H9 (cell line): ENCODE measurements around the gene MAST4. TPM values are rescaled to one million over a fixed set of nuclear protein-coding genes. Genes with fewer than 3 reads are reported as not detected.

Experiments used
- DNase-seq: peaks from one replicate; pipeline ENCODE4 v3.0.0-alpha.2; 2017
- H2AFZ ChIP-seq: one replicate; pipeline ENCODE4 v1.6.1; 2013; ENCODE audit warnings: mild to moderate bottlenecking, low read length, control low read depth, moderate library complexity
- H2AK5ac ChIP-seq: 2 replicates; pipeline ENCODE4 v1.6.1; 2013; ENCODE audit warnings: low read length, control low read depth, mixed read lengths; ENCODE audit not compliant: insufficient read length
- H2BK120ac ChIP-seq: one replicate; pipeline ENCODE4 v1.6.1; 2013; ENCODE audit warnings: low read depth, mild to moderate bottlenecking, low read length, control low read depth, inconsistent platforms; ENCODE audit not compliant: poor library complexity, severe bottlenecking
- H2BK12ac ChIP-seq: 2 replicates; pipeline ENCODE4 v1.6.1; 2013; ENCODE audit warnings: low read length, control low read depth, mixed read lengths, low read depth; ENCODE audit not compliant: insufficient read length
- H2BK15ac ChIP-seq: 2 replicates; pipeline ENCODE4 v1.6.1; 2013; ENCODE audit warnings: low read depth, low read length, control low read depth
- H2BK20ac ChIP-seq: one replicate; pipeline ENCODE4 v1.6.1; 2013; ENCODE audit warnings: low read depth, mild to moderate bottlenecking, low read length, control low read depth, inconsistent platforms; ENCODE audit not compliant: poor library complexity, severe bottlenecking
- H2BK5ac ChIP-seq: 2 replicates; pipeline ENCODE4 v1.6.1; 2013; ENCODE audit warnings: low read length, control low read depth, mixed read lengths; ENCODE audit not compliant: insufficient read length
- H3K14ac ChIP-seq: 2 replicates; pipeline ENCODE4 v1.6.1; 2013; ENCODE audit warnings: low read length, control low read depth; ENCODE audit not compliant: insufficient read depth
- H3K18ac ChIP-seq: 2 replicates; pipeline ENCODE4 v1.6.1; 2013; ENCODE audit warnings: low read depth, mild to moderate bottlenecking, mixed read lengths, low read length, control low read depth; ENCODE audit not compliant: insufficient read length
- H3K23ac ChIP-seq: 2 replicates; pipeline ENCODE4 v1.6.1; 2013; ENCODE audit warnings: low read length, control low read depth, mixed read lengths, low read depth; ENCODE audit not compliant: insufficient read length
- H3K23me2 ChIP-seq: 2 replicates; pipeline ENCODE4 v1.6.1; 2013; ENCODE audit warnings: low read depth, mild to moderate bottlenecking, mixed read lengths, low read length, control low read depth; ENCODE audit not compliant: insufficient read length, poor library complexity, severe bottlenecking
- H3K27ac ChIP-seq: 2 replicates; pipeline ENCODE4 v1.5.1; 2013; ENCODE audit warnings: low read length, control low read depth, mixed read lengths, low read depth; ENCODE audit not compliant: insufficient read length
- H3K27me3 ChIP-seq: 2 replicates; pipeline ENCODE4 v1.6.1; 2013; ENCODE audit warnings: low read length, control low read depth, inconsistent platforms; ENCODE audit not compliant: insufficient read depth
- H3K4ac ChIP-seq: 2 replicates; pipeline ENCODE4 v1.6.1; 2013; ENCODE audit warnings: low read depth, mild to moderate bottlenecking, control low read depth, inconsistent platforms, low read length, moderate library complexity
- H3K4me1 ChIP-seq: 2 replicates; pipeline ENCODE4 v1.6.1; 2013; ENCODE audit warnings: low read length, control low read depth, inconsistent platforms; ENCODE audit not compliant: insufficient read depth
- H3K4me2 ChIP-seq: 2 replicates; pipeline ENCODE4 v1.6.1; 2013; ENCODE audit warnings: low read length, control low read depth, mixed read lengths; ENCODE audit not compliant: insufficient read length, insufficient read depth
- H3K56ac ChIP-seq: 2 replicates; pipeline ENCODE4 v1.6.1; 2013; ENCODE audit warnings: low read depth, mild to moderate bottlenecking, mixed read lengths, low read length, control low read depth; ENCODE audit not compliant: insufficient read length
- H3K79me1 ChIP-seq: 2 replicates; pipeline ENCODE4 v1.6.1; 2013; ENCODE audit warnings: low read depth, mild to moderate bottlenecking, moderate library complexity, low read length, control low read depth, inconsistent platforms; ENCODE audit not compliant: insufficient read depth, poor library complexity, severe bottlenecking
- H3K79me2 ChIP-seq: 2 replicates; pipeline ENCODE4 v1.6.1; 2013; ENCODE audit warnings: low read length, control low read depth, inconsistent platforms; ENCODE audit not compliant: insufficient read depth
- H3K9ac ChIP-seq: 2 replicates; pipeline ENCODE4 v1.6.1; 2013; ENCODE audit warnings: low read length, control low read depth, mixed read lengths; ENCODE audit not compliant: insufficient read length; ENCODE audit errors: extremely low read depth
- H3K9me3 ChIP-seq: one replicate; pipeline ENCODE4 v1.6.1; 2013; ENCODE audit warnings: low read depth, low read length, inconsistent platforms; ENCODE audit not compliant: control insufficient read depth
- H3T11ph ChIP-seq: one replicate; pipeline ENCODE4 v1.6.1; 2013; ENCODE audit warnings: mild to moderate bottlenecking, low read length, control low read depth, inconsistent platforms
- H4K20me1 ChIP-seq: one replicate; pipeline ENCODE4 v1.6.1; 2013; ENCODE audit not compliant: control insufficient read depth, insufficient read length, insufficient read depth
- H4K5ac ChIP-seq: 2 replicates; pipeline ENCODE4 v1.6.1; 2013; ENCODE audit warnings: low read depth, mild to moderate bottlenecking, mixed read lengths, low read length, control low read depth; ENCODE audit not compliant: insufficient read length
- H4K8ac ChIP-seq: replicated peaks from 2 replicates; pipeline ENCODE4 v1.6.1; 2013; ENCODE audit warnings: low read length, control low read depth, mixed read lengths, low read depth; ENCODE audit not compliant: insufficient read length
- H4K91ac ChIP-seq: 2 replicates; pipeline ENCODE4 v1.6.1; 2013; ENCODE audit warnings: low read depth, mild to moderate bottlenecking, moderate library complexity, mixed read lengths, low read length, control low read depth; ENCODE audit not compliant: insufficient read length
- H3K27ac Mint-ChIP-seq, 3 experiments: 2 replicates in 2 of 3; 3 replicates in 1 of 3; pipeline ENCODE4 v1.8.0; 2020 to 2021; ENCODE audit warnings: mixed read lengths in 3 of 3, mild to moderate bottlenecking in 1 of 3, moderate library complexity in 1 of 3
- H3K27me3 Mint-ChIP-seq: 2 replicates; pipeline ENCODE4 v1.8.0; 2021; ENCODE audit warnings: low read depth, mild to moderate bottlenecking, moderate library complexity, mixed read lengths
- H3K36me3 Mint-ChIP-seq, 3 experiments: 2 replicates in 2 of 3; 3 replicates in 1 of 3; pipeline ENCODE4 v1.8.0; 2020 to 2021; ENCODE audit warnings: low read depth in 3 of 3, mixed read lengths in 3 of 3; ENCODE audit not compliant: insufficient read depth in 1 of 3
- H3K4me1 Mint-ChIP-seq, 2 experiments: 2 replicates each; pipeline ENCODE4 v1.8.0; 2020; ENCODE audit warnings: mixed read lengths in 2 of 2
- H3K4me3 Mint-ChIP-seq, 2 experiments: 2 replicates in 1 of 2; 3 replicates in 1 of 2; pipeline ENCODE4 v1.8.0; 2020 to 2021; ENCODE audit warnings: mild to moderate bottlenecking in 2 of 2, mixed read lengths in 2 of 2, moderate library complexity in 1 of 2
- H3K9me3 Mint-ChIP-seq, 2 experiments: 2 replicates in 1 of 2; 3 replicates in 1 of 2; pipeline ENCODE4 v1.8.0; 2020; ENCODE audit warnings: mild to moderate bottlenecking in 2 of 2, mixed read lengths in 2 of 2, moderate library complexity in 1 of 2
- WGBS: extraction: QIAGEN DNeasy Blood & Tissue Kit; methylation state at CpG from one replicate; pipeline ENCODE4 v1.1.7; 2013; ENCODE audit warnings: missing lambda C conversion rate, low lambda C conversion rate, mixed read lengths; ENCODE audit not compliant: insufficient read length; ENCODE audit errors: extremely low coverage; 5-methylcytosine and 5-hydroxymethylcytosine counted together
- total RNA-seq: library from RNA; stranded (reverse); gene quantifications from 2 replicates; pipeline ENCODE4 v1.2.1, GENCODE V29; 2021
- TF ChIP-seq, protein P1 (sequence below): fragments of 200-600 bp; sonication (generic); conservative IDR thresholded peaks from 3 replicates; pipeline ENCODE4 v1.8.0; 2021; ENCODE audit warnings: antibody characterized with exemption, mild to moderate bottlenecking

The MAST4 gene
- total RNA-seq, 1 experiment from 2014 or later = 3.7 TPM

DNA sequence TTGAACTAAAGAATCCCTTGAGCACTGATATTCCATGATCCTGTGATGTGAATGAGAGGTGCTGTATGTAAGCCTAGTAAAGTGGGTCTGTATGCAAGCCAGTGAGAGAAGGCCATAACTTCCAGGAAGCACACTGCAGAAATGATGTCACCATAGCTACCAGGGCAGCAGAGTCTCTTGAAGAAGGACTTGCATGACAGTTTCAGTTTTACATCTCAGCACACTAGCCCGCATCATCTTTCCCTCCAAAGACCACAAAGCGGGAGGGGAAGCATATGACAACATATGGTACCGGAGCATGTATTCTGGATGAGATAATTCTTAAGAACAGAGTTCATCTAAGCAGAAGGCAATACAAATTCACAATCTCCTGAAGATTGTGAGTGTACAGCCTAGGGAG lies 37.6 kb upstream of the MAST4 start:
- Histone ChIP-seq H3K18ac (no peak overlapping the region), H3K14ac (no peak overlapping the region), H2AK5ac (no peak overlapping the region), H4K20me1 (no peaks in the 10 kb centered on the region), H3K27ac (no peak overlapping the region), H4K5ac (no peak overlapping the region), H2BK5ac (no peak overlapping the region), H2BK120ac (no peak overlapping the region), H3K56ac (no peak overlapping the region), H3K9me3 (no peaks in the 10 kb centered on the region), H2BK20ac (no peak overlapping the region), H2AFZ (no peak overlapping the region), H3K4me1 (no peaks in the 10 kb centered on the region), H3K27me3 (no peaks in the 10 kb centered on the region), H3K4me2 (no peak overlapping the region), H2BK12ac (no peak overlapping the region), H3K79me1 (no peaks in the 10 kb centered on the region), H4K8ac (no peak overlapping the region), H2BK15ac (no peak overlapping the region), H3T11ph (no peak overlapping the region), H3K23me2 (no peaks in the 10 kb centered on the region), H3K4ac (no peak overlapping the region), H3K9ac (no peak overlapping the region), H3K79me2 (no peaks in the 10 kb centered on the region), H4K91ac (no peak overlapping the region), H3K23ac (no peak overlapping the region)
- no CpG with 5 or more reads among the region's 3 CpGs for WGBS
- TF ChIP-seq, protein P1, sequence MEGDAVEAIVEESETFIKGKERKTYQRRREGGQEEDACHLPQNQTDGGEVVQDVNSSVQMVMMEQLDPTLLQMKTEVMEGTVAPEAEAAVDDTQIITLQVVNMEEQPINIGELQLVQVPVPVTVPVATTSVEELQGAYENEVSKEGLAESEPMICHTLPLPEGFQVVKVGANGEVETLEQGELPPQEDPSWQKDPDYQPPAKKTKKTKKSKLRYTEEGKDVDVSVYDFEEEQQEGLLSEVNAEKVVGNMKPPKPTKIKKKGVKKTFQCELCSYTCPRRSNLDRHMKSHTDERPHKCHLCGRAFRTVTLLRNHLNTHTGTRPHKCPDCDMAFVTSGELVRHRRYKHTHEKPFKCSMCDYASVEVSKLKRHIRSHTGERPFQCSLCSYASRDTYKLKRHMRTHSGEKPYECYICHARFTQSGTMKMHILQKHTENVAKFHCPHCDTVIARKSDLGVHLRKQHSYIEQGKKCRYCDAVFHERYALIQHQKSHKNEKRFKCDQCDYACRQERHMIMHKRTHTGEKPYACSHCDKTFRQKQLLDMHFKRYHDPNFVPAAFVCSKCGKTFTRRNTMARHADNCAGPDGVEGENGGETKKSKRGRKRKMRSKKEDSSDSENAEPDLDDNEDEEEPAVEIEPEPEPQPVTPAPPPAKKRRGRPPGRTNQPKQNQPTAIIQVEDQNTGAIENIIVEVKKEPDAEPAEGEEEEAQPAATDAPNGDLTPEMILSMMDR = no peak
- H3K27ac Mint-ChIP-seq = no peak overlapping the region
- no peak for DNase-seq
- peaks cover 3% of the 10 kb centered on the region in 2 experiments; a peak in 3 of 4 replicates for H3K4me1 Mint-ChIP-seq
- peaks cover 3 to 20% (median 4%) of the 10 kb centered on the region in 3 experiments; a peak in 5 of 7 replicates for H3K36me3 Mint-ChIP-seq
- peaks cover 16 to 23% of the 10 kb centered on the region in 2 experiments for H3K9me3 Mint-ChIP-seq
- no peak overlapping the region for H3K4me3 Mint-ChIP-seq
- no peaks in the 10 kb centered on the region for H3K27me3 Mint-ChIP-seq
